ENCODE measurements around the gene NBPF20.
"Not testable (repeated sequence)": the region's sequence is repeated elsewhere in the genome, so short reads cannot be mapped to it uniquely, and the experiment has no call there.

DNA sequence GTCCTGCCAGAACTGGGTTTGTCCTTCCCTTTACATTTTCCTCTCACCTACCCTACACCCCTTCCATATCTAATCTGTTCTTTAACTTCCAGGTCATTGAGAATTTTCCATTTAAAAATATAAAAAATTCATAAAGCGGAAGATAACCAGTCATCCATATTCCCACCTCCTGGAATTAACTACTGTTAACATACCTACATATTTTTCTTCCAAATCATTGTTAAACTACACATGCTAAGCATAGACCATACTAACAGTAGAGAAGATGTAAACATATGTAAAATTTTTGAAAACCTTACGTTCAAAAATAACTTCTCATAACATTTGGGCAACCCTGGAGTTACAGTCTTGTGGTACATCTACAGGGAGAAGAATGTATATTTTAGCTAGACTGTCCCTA is 38.6 kb upstream of the NBPF20 start:
- TF ChIP-seq, protein P1, sequence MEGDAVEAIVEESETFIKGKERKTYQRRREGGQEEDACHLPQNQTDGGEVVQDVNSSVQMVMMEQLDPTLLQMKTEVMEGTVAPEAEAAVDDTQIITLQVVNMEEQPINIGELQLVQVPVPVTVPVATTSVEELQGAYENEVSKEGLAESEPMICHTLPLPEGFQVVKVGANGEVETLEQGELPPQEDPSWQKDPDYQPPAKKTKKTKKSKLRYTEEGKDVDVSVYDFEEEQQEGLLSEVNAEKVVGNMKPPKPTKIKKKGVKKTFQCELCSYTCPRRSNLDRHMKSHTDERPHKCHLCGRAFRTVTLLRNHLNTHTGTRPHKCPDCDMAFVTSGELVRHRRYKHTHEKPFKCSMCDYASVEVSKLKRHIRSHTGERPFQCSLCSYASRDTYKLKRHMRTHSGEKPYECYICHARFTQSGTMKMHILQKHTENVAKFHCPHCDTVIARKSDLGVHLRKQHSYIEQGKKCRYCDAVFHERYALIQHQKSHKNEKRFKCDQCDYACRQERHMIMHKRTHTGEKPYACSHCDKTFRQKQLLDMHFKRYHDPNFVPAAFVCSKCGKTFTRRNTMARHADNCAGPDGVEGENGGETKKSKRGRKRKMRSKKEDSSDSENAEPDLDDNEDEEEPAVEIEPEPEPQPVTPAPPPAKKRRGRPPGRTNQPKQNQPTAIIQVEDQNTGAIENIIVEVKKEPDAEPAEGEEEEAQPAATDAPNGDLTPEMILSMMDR (IDR thresholded peaks at IDR 0.05; ENCODE audit: poor library complexity, severe bottlenecking): not testable (repeated sequence)
- TF ChIP-seq EZH2 (IDR thresholded peaks at IDR 0.05; ENCODE audit: borderline replicate concordance, insufficient read depth, low read length, poor library complexity, severe bottlenecking); POLR2AphosphoS5 (IDR thresholded peaks at IDR 0.05); SMC3 (conservative IDR thresholded peaks at IDR 0.05; ENCODE audit: poor library complexity); MXI1 (conservative IDR thresholded peaks at IDR 0.05; ENCODE audit: poor library complexity, severe bottlenecking); TAF1 (IDR thresholded peaks at IDR 0.05; ENCODE audit: low read depth): not testable (repeated sequence)
- TF ChIP-seq, protein P2, sequence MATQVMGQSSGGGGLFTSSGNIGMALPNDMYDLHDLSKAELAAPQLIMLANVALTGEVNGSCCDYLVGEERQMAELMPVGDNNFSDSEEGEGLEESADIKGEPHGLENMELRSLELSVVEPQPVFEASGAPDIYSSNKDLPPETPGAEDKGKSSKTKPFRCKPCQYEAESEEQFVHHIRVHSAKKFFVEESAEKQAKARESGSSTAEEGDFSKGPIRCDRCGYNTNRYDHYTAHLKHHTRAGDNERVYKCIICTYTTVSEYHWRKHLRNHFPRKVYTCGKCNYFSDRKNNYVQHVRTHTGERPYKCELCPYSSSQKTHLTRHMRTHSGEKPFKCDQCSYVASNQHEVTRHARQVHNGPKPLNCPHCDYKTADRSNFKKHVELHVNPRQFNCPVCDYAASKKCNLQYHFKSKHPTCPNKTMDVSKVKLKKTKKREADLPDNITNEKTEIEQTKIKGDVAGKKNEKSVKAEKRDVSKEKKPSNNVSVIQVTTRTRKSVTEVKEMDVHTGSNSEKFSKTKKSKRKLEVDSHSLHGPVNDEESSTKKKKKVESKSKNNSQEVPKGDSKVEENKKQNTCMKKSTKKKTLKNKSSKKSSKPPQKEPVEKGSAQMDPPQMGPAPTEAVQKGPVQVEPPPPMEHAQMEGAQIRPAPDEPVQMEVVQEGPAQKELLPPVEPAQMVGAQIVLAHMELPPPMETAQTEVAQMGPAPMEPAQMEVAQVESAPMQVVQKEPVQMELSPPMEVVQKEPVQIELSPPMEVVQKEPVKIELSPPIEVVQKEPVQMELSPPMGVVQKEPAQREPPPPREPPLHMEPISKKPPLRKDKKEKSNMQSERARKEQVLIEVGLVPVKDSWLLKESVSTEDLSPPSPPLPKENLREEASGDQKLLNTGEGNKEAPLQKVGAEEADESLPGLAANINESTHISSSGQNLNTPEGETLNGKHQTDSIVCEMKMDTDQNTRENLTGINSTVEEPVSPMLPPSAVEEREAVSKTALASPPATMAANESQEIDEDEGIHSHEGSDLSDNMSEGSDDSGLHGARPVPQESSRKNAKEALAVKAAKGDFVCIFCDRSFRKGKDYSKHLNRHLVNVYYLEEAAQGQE (IDR thresholded peaks at IDR 0.05; ENCODE audit: borderline replicate concordance): not testable (repeated sequence)

All from neural cell (in vitro differentiated cells).